ENCODE measurements around the gene DAPK1. TPM values are rescaled to one million over a fixed set of nuclear protein-coding genes. Genes with fewer than 3 reads are reported as not detected.
A peak's percentile ranks its signal among the peaks of the same experiment; 100 is the strongest.

Gene DAPK1
- 3.1 TPM for polyA plus RNA-seq (2013, experiment 1 of 2)
- 3.0 TPM for polyA plus RNA-seq (2013, experiment 2 of 2)

GRCh38 chr9:87497604-87498045 lies at the start of gene DAPK1:
TSS of gene DAPK1 (plus strand) at chr9:87497867. CDS start at chr9:87499078, 1,211 bp downstream.
- H3K27me3 ChIP-seq (ENCODE audit: control insufficient read depth in 1 of 2, insufficient read depth in 1 of 2, low read length in 2 of 2), result peaks cover 0 to 16% of the 10 kb centered on the region in 2 experiments
- H3K36me3 ChIP-seq (ENCODE audit: control insufficient read depth in 1 of 2, insufficient read depth in 2 of 2, low read depth in 1 of 2, low read length in 2 of 2), result peaks cover 0 to 5% of the 10 kb centered on the region in 2 experiments
- peak within 1 kb of the TSS; percentile 41 for H2AK5ac ChIP-seq (ENCODE audit: low read length, severe bottlenecking)
- H3K14ac ChIP-seq (ENCODE audit: low read length in 2 of 2), result peak within 1 kb of the TSS in 1 of 2 experiments; percentile 61
- peak within 1 kb of the TSS; percentile 88 for H3K4me2 ChIP-seq (ENCODE audit: low read length, poor library complexity, severe bottlenecking)
- peak within 1 kb of the TSS; percentile 96 for H2BK5ac ChIP-seq (ENCODE audit: low read depth, low read length, poor library complexity, severe bottlenecking)
- peak within 1 kb of the TSS; percentile 33 for H2BK15ac ChIP-seq (ENCODE audit: low read depth, poor library complexity, severe bottlenecking)
- H4K8ac ChIP-seq (ENCODE audit: low read length), result no peak within 1 kb of the TSS
- peak within 1 kb of the TSS; percentile 83 to 97 for H3K4me3 ChIP-seq (ENCODE audit: insufficient read depth in 1 of 2, low read depth in 1 of 2, low read length in 2 of 2)
- H3K4me1 ChIP-seq (ENCODE audit: control insufficient read depth, insufficient read depth, low read depth, low read length), result peaks cover 7% of the 10 kb centered on the region
- peak within 1 kb of the TSS; percentile 77 to 99 for H3K18ac ChIP-seq (ENCODE audit: low read depth in 1 of 2, low read length in 2 of 2)
- H2BK12ac ChIP-seq (ENCODE audit: low read length in 2 of 2), result peak within 1 kb of the TSS in 1 of 2 experiments; percentile 90
- DNase-seq, result peak; percentile 43
- peak within 1 kb of the TSS in 1 of 2 experiments; percentile 76 for H3K4ac ChIP-seq (ENCODE audit: low read depth in 1 of 2, low read length in 2 of 2)
- peaks cover 2% of the 10 kb centered on the region for H3K79me1 ChIP-seq (replicated peaks; ENCODE audit: low read length, poor library complexity, severe bottlenecking)
- H3K9ac ChIP-seq (ENCODE audit: low read length), result peak within 1 kb of the TSS; percentile 81
- no peaks in the 10 kb centered on the region for H3K9me3 ChIP-seq (ENCODE audit: control insufficient read depth, low read length)
- H2BK120ac ChIP-seq (ENCODE audit: low read depth, low read length), result peak within 1 kb of the TSS; percentile 84
- H4K91ac ChIP-seq (ENCODE audit: low read length), result no peak within 1 kb of the TSS
- 1% methylated on average over 36 of the region's 55 CpGs for WGBS
- peak within 1 kb of the TSS; percentile 92 for H2AFZ ChIP-seq (ENCODE audit: low read depth, low read length)
- peak within 1 kb of the TSS; percentile 59 for H3K27ac ChIP-seq (ENCODE audit: low read length, poor library complexity, severe bottlenecking)
- H3K23ac ChIP-seq (ENCODE audit: low read length in 2 of 2), result peak within 1 kb of the TSS in 1 of 2 experiments; percentile 23

GRCh38 chr9:87451149-87451548 lies 46.5 kb upstream of the DAPK1 start:
- H2BK5ac ChIP-seq (ENCODE audit: low read depth, low read length, poor library complexity, severe bottlenecking), result no peak overlapping the region
- H2BK15ac ChIP-seq (ENCODE audit: low read depth, poor library complexity, severe bottlenecking), result no peak overlapping the region
- H3K27ac ChIP-seq (ENCODE audit: low read length, poor library complexity, severe bottlenecking), result no peak overlapping the region
- H3K9me3 ChIP-seq (ENCODE audit: control insufficient read depth, low read length), result peaks cover 7% of the 10 kb centered on the region
- H3K23ac ChIP-seq (ENCODE audit: low read length in 2 of 2), result no peak overlapping the region
- 73% methylated on average over 4 of the region's 6 CpGs for WGBS
- no peak overlapping the region for H2AFZ ChIP-seq (ENCODE audit: low read depth, low read length)
- no peaks in the 10 kb centered on the region for H3K79me1 ChIP-seq (replicated peaks; ENCODE audit: low read length, poor library complexity, severe bottlenecking)
- H4K8ac ChIP-seq (ENCODE audit: low read length), result no peak overlapping the region
- H3K4ac ChIP-seq (ENCODE audit: low read depth in 1 of 2, low read length in 2 of 2), result no peak overlapping the region
- no peak for DNase-seq
- no peak overlapping the region for H4K91ac ChIP-seq (ENCODE audit: low read length)
- peaks cover 0 to 3% of the 10 kb centered on the region in 2 experiments for H3K27me3 ChIP-seq (ENCODE audit: control insufficient read depth in 1 of 2, insufficient read depth in 1 of 2, low read length in 2 of 2)
- no peak overlapping the region for H2BK120ac ChIP-seq (ENCODE audit: low read depth, low read length)
- no peak overlapping the region for H3K18ac ChIP-seq (ENCODE audit: low read depth in 1 of 2, low read length in 2 of 2)
- H2AK5ac ChIP-seq (ENCODE audit: low read length, severe bottlenecking), result no peak overlapping the region
- no peaks in the 10 kb centered on the region for H3K36me3 ChIP-seq (ENCODE audit: control insufficient read depth in 1 of 2, insufficient read depth in 2 of 2, low read depth in 1 of 2, low read length in 2 of 2)
- H2BK12ac ChIP-seq (ENCODE audit: low read length in 2 of 2), result no peak overlapping the region
- H3K4me2 ChIP-seq (ENCODE audit: low read length, poor library complexity, severe bottlenecking), result no peak overlapping the region
- no peak overlapping the region for H3K4me3 ChIP-seq (ENCODE audit: insufficient read depth in 1 of 2, low read depth in 1 of 2, low read length in 2 of 2)
- no peaks in the 10 kb centered on the region for H3K4me1 ChIP-seq (ENCODE audit: control insufficient read depth, insufficient read depth, low read depth, low read length)
- no peak overlapping the region for H3K9ac ChIP-seq (ENCODE audit: low read length)
- no peak overlapping the region for H3K14ac ChIP-seq (ENCODE audit: low read length in 2 of 2)

- H4K8ac ChIP-seq (ENCODE audit: low read length), result no peak overlapping the region
- H3K9ac ChIP-seq (ENCODE audit: low read length), result no peak overlapping the region
- H3K4me3 ChIP-seq (ENCODE audit: insufficient read depth in 1 of 2, low read depth in 1 of 2, low read length in 2 of 2), result no peak overlapping the region
- H3K27ac ChIP-seq (ENCODE audit: low read length, poor library complexity, severe bottlenecking), result no peak overlapping the region
- H3K14ac ChIP-seq (ENCODE audit: low read length in 2 of 2), result no peak overlapping the region
- H3K4me2 ChIP-seq (ENCODE audit: low read length, poor library complexity, severe bottlenecking), result no peak overlapping the region
- no peak overlapping the region for H2AFZ ChIP-seq (ENCODE audit: low read depth, low read length)
- no peak overlapping the region for H3K4ac ChIP-seq (ENCODE audit: low read depth in 1 of 2, low read length in 2 of 2)
- peaks cover 0 to 3% of the 10 kb centered on the region in 2 experiments for H3K27me3 ChIP-seq (ENCODE audit: control insufficient read depth in 1 of 2, insufficient read depth in 1 of 2, low read length in 2 of 2)
- H4K91ac ChIP-seq (ENCODE audit: low read length), result no peak overlapping the region
- no peak overlapping the region for H3K18ac ChIP-seq (ENCODE audit: low read depth in 1 of 2, low read length in 2 of 2)
- H2BK120ac ChIP-seq (ENCODE audit: low read depth, low read length), result no peak overlapping the region
- no peak overlapping the region for H2BK15ac ChIP-seq (ENCODE audit: low read depth, poor library complexity, severe bottlenecking)
- no peak for DNase-seq
- no peaks in the 10 kb centered on the region for H3K36me3 ChIP-seq (ENCODE audit: control insufficient read depth in 1 of 2, insufficient read depth in 2 of 2, low read depth in 1 of 2, low read length in 2 of 2)
- no peak overlapping the region for H3K23ac ChIP-seq (ENCODE audit: low read length in 2 of 2)
- H2BK5ac ChIP-seq (ENCODE audit: low read depth, low read length, poor library complexity, severe bottlenecking), result no peak overlapping the region
- H3K9me3 ChIP-seq (ENCODE audit: control insufficient read depth, low read length), result peaks cover 9% of the 10 kb centered on the region
- H2AK5ac ChIP-seq (ENCODE audit: low read length, severe bottlenecking), result no peak overlapping the region
- H2BK12ac ChIP-seq (ENCODE audit: low read length in 2 of 2), result no peak overlapping the region
- WGBS, result 45% methylated on average over 1 of the region's 1 CpG
- no peaks in the 10 kb centered on the region for H3K79me1 ChIP-seq (replicated peaks; ENCODE audit: low read length, poor library complexity, severe bottlenecking)
- H3K4me1 ChIP-seq (ENCODE audit: control insufficient read depth, insufficient read depth, low read depth, low read length), result no peaks in the 10 kb centered on the region
Observed at GRCh38 chr9:87455407-87455806, 42.3 kb upstream of the DAPK1 start.

GRCh38 chr9:87461256-87461655 lies 36.4 kb upstream of the DAPK1 start:
- no peak overlapping the region for H2BK120ac ChIP-seq (ENCODE audit: low read depth, low read length)
- WGBS, result 88% methylated on average over 2 of the region's 4 CpGs
- no peak overlapping the region for H3K14ac ChIP-seq (ENCODE audit: low read length in 2 of 2)
- no peak overlapping the region for H2BK5ac ChIP-seq (ENCODE audit: low read depth, low read length, poor library complexity, severe bottlenecking)
- no peaks in the 10 kb centered on the region for H3K79me1 ChIP-seq (replicated peaks; ENCODE audit: low read length, poor library complexity, severe bottlenecking)
- H3K36me3 ChIP-seq (ENCODE audit: control insufficient read depth in 1 of 2, insufficient read depth in 2 of 2, low read depth in 1 of 2, low read length in 2 of 2), result no peaks in the 10 kb centered on the region
- peaks cover under 1% of the 10 kb centered on the region for H3K9me3 ChIP-seq (ENCODE audit: control insufficient read depth, low read length)
- no peaks in the 10 kb centered on the region for H3K27me3 ChIP-seq (ENCODE audit: control insufficient read depth in 1 of 2, insufficient read depth in 1 of 2, low read length in 2 of 2)
- H3K4me3 ChIP-seq (ENCODE audit: insufficient read depth in 1 of 2, low read depth in 1 of 2, low read length in 2 of 2), result no peak overlapping the region
- H3K18ac ChIP-seq (ENCODE audit: low read depth in 1 of 2, low read length in 2 of 2), result no peak overlapping the region
- H2BK12ac ChIP-seq (ENCODE audit: low read length in 2 of 2), result no peak overlapping the region
- H2AK5ac ChIP-seq (ENCODE audit: low read length, severe bottlenecking), result no peak overlapping the region
- H2BK15ac ChIP-seq (ENCODE audit: low read depth, poor library complexity, severe bottlenecking), result no peak overlapping the region
- H3K23ac ChIP-seq (ENCODE audit: low read length in 2 of 2), result no peak overlapping the region
- H2AFZ ChIP-seq (ENCODE audit: low read depth, low read length), result no peak overlapping the region
- no peak for DNase-seq
- no peak overlapping the region for H3K4me2 ChIP-seq (ENCODE audit: low read length, poor library complexity, severe bottlenecking)
- no peak overlapping the region for H3K4ac ChIP-seq (ENCODE audit: low read depth in 1 of 2, low read length in 2 of 2)
- no peak overlapping the region for H4K8ac ChIP-seq (ENCODE audit: low read length)
- H3K27ac ChIP-seq (ENCODE audit: low read length, poor library complexity, severe bottlenecking), result no peak overlapping the region
- H4K91ac ChIP-seq (ENCODE audit: low read length), result no peak overlapping the region
- H3K4me1 ChIP-seq (ENCODE audit: control insufficient read depth, insufficient read depth, low read depth, low read length), result no peaks in the 10 kb centered on the region
- H3K9ac ChIP-seq (ENCODE audit: low read length), result peak overlapping the region; percentile 53

Data from mesenchymal stem cell (in vitro differentiated cells and primary cell).